Ectodermal cell (in vitro differentiated cells): ENCODE measurements around the gene HEBP1.
"Not testable (repeated sequence)": the region's sequence is repeated elsewhere in the genome, so short reads cannot be mapped to it uniquely, and the experiment has no call there.

ENCODE experiments used
- H3K27ac ChIP-seq: 2 replicates; pipeline ENCODE4 v1.7.0; 2013; ENCODE audit warnings: mild to moderate bottlenecking, low read depth, low read length; ENCODE audit not compliant: insufficient read depth, poor library complexity, severe bottlenecking
- H3K27me3 ChIP-seq: 2 replicates; pipeline ENCODE4 v1.7.0; 2013; ENCODE audit warnings: mild to moderate bottlenecking, low read length; ENCODE audit not compliant: insufficient read depth, control insufficient read depth, poor library complexity, severe bottlenecking
- H3K36me3 ChIP-seq: one replicate; pipeline ENCODE4 v1.7.0; 2013; ENCODE audit warnings: low read length; ENCODE audit not compliant: control insufficient read depth, insufficient read depth
- H3K4me1 ChIP-seq: one replicate; pipeline ENCODE4 v1.7.0; 2013; ENCODE audit warnings: low read length; ENCODE audit not compliant: control insufficient read depth, insufficient read depth
- H3K4me3 ChIP-seq: 2 replicates; pipeline ENCODE4 v1.7.0; 2013; ENCODE audit warnings: low read depth, low read length, control low read depth; ENCODE audit not compliant: insufficient read depth
- H3K9me3 ChIP-seq: 2 replicates; pipeline ENCODE4 v1.7.0; 2013; ENCODE audit warnings: mild to moderate bottlenecking, low read length, moderate library complexity; ENCODE audit not compliant: control insufficient read depth
- WGBS, 2 experiments: methylation state at CpG; one replicate each; pipeline ENCODE4 v1.1.7; 2013; ENCODE audit warnings: missing lambda C conversion rate in 2 of 2; 5-methylcytosine and 5-hydroxymethylcytosine counted together

The HEBP1 gene

DNA sequence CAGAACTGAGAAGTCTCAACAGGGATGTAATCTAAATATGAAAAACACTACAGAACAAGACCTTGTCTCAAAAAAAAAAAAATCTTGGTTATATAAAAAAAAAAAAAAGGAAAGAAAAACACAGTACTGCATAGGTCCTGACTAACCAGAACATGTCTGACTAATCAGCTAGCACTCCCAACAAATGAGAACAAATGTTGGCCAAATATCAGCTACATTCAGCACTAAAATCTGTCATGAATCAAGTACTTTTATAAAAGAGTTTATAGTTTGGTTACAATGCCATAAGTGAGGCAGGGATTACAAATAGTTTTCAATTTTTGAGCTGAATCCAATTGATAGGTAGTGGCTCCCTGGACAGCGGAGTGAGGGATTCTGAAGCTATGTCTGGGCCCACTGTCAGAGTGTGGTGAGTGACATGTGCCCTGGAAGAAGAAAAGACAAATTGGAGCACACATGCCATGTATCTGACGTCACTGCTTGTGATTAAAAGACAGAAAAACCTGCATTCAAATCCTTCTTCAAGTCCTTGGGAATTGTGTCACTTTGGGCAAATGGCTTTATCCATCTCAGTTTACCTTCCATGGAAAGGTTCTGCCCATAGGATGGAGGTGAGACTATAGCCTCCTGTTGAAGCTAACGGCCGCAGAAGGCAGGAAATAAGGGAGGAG, 38.6 kb upstream of the HEBP1 start:
- WGBS, 2 experiments = 91 to 95% methylated on average over 4 of the region's 4 CpGs
- Histone ChIP-seq H3K4me3 (no peak overlapping the region), H3K9me3 (no peaks in the 10 kb centered on the region), H3K36me3 (no peaks in the 10 kb centered on the region), H3K27me3 (no peaks in the 10 kb centered on the region), H3K27ac (no peak overlapping the region), H3K4me1 (peaks cover 6% of the 10 kb centered on the region)

GRCh38 chr12:13036881-13037280, 36.8 kb upstream of the HEBP1 start:
- Histone ChIP-seq H3K9me3 (no peaks in the 10 kb centered on the region), H3K36me3 (no peaks in the 10 kb centered on the region)
- 91 to 97% methylated on average over 2 to 3 of the region's 3 CpGs for WGBS, 2 experiments

GRCh38 chr12:13035335-13035734, 35.3 kb upstream of the HEBP1 start:
- not testable (repeated sequence) for H3K27me3 ChIP-seq, H3K9me3 ChIP-seq, H3K36me3 ChIP-seq, H3K27ac ChIP-seq, H3K4me1 ChIP-seq, H3K4me3 ChIP-seq
- WGBS, 2 experiments = 91 to 96% methylated on average over 5 of the region's 5 CpGs

More at GRCh38 chr12:13036881-13037280, 36.8 kb upstream of the HEBP1 start:
- H3K4me3 ChIP-seq = no peak overlapping the region
- H3K27ac ChIP-seq = no peak overlapping the region
- peaks cover 4% of the 10 kb centered on the region for H3K4me1 ChIP-seq
- no peaks in the 10 kb centered on the region for H3K27me3 ChIP-seq

DNA sequence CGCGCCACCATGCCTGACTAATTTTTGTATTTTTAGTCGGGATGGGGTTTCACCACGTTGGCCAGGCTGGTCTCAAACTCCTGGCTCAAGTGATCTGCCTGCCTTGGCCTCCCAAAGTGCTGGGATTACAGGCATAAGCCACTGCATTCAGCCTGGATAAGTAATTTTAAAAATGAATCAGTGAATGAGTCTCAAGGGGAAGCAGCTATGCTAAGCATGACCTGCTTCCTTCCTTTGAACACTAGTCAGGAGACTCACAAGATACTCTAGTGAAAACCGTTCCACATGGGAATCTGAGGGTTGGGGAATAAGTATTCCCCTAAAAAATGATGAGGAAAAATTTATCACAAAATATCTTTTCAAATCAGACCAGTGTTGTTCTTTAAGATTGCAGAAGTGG, 33.4 kb upstream of the HEBP1 start:
- no peak overlapping the region for H3K27ac ChIP-seq
- 95 to 96% methylated on average over 4 to 5 of the region's 5 CpGs for WGBS, 2 experiments

GRCh38 chr12:13032164-13032563, 32.1 kb upstream of the HEBP1 start:
- peaks cover 24% of the 10 kb centered on the region for H3K4me1 ChIP-seq
- H3K27ac ChIP-seq = no peak overlapping the region
- no peaks in the 10 kb centered on the region for H3K36me3 ChIP-seq
- no peaks in the 10 kb centered on the region for H3K27me3 ChIP-seq
- H3K9me3 ChIP-seq = no peaks in the 10 kb centered on the region
- 92 to 99% methylated on average over 2 of the region's 2 CpGs for WGBS, 2 experiments
- H3K4me3 ChIP-seq = no peak overlapping the region

More for the DNA sequence above, 33.4 kb upstream of the HEBP1 start:
- H3K4me3 ChIP-seq = no peak overlapping the region
- no peaks in the 10 kb centered on the region for H3K36me3 ChIP-seq
- H3K4me1 ChIP-seq = peaks cover 15% of the 10 kb centered on the region
- no peaks in the 10 kb centered on the region for H3K27me3 ChIP-seq
- no peaks in the 10 kb centered on the region for H3K9me3 ChIP-seq

- H3K27ac ChIP-seq = peak overlapping the region; percentile 68
- WGBS, 2 experiments = 44 to 47% methylated on average over 9 of the region's 9 CpGs
Measured at GRCh38 chr12:13030541-13031291, 30.7 kb upstream of the HEBP1 start.

GRCh38 chr12:13028825-13029570, 28.9 kb upstream of the HEBP1 start:
- H3K27ac ChIP-seq = peak overlapping the region; percentile 68
- H3K4me3 ChIP-seq = no peak overlapping the region
- whole genome bisulfite sequencing, 2 experiments = 56 to 58% methylated on average over 3 to 4 of the region's 4 CpGs
- H3K27me3 ChIP-seq = no peaks in the 10 kb centered on the region
- H3K9me3 ChIP-seq = no peaks in the 10 kb centered on the region
- peaks cover 26% of the 10 kb centered on the region for H3K4me1 ChIP-seq
- H3K36me3 ChIP-seq = no peaks in the 10 kb centered on the region

More at GRCh38 chr12:13030541-13031291, 30.7 kb upstream of the HEBP1 start:
- Histone ChIP-seq H3K36me3 (no peaks in the 10 kb centered on the region), H3K4me1 (peaks cover 26% of the 10 kb centered on the region), H3K4me3 (no peak overlapping the region), H3K27me3 (no peaks in the 10 kb centered on the region), H3K9me3 (no peaks in the 10 kb centered on the region)

DNA sequence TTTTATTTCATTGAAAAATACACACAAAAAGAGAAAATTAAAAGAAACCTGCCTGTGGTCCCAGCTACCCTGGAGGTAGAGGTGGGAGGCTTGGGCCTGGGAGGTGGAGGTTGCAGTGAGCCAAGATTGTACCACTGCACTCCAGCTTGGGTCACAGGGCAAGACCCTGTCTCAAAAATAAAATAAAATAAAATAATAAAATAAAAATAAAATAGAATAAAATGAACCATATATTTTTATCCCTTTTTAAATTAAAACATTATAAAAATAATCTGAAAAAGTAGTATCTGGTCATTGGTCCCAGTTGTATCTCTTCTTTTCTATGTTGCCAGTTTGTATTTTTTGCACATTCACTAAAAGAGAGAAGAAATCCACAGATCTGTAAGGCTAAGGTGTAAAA, 27.4 kb upstream of the HEBP1 start:
- Histone ChIP-seq H3K9me3 (no peaks in the 10 kb centered on the region), H3K4me3 (no peak overlapping the region), H3K27ac (no peak overlapping the region), H3K4me1 (peaks cover 26% of the 10 kb centered on the region), H3K27me3 (no peaks in the 10 kb centered on the region), H3K36me3 (no peaks in the 10 kb centered on the region)

DNA sequence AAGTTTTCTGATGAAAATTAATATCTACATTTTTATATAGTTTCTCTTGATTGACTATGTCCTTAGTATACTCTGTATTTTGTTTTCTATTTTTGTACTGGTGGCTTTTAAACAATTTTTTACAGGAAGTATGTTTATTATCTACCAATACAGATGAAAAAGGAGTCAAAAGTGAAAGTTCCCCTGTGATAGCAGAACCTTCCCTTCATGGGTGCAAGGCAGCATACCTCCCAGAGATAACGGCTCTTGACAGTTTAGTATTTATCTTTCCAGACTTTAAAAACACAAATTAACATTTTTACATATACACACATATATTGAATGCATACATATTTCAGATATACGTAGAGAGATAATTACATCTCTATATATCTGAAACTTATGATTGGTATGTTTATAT, 27.0 kb upstream of the HEBP1 start:
- Histone ChIP-seq H3K4me3 (no peak overlapping the region), H3K4me1 (peaks cover 26% of the 10 kb centered on the region), H3K36me3 (no peaks in the 10 kb centered on the region), H3K27me3 (no peaks in the 10 kb centered on the region), H3K27ac (no peak overlapping the region), H3K9me3 (no peaks in the 10 kb centered on the region)
- 89 to 100% methylated on average over 1 of the region's 2 CpGs for WGBS, 2 experiments

DNA sequence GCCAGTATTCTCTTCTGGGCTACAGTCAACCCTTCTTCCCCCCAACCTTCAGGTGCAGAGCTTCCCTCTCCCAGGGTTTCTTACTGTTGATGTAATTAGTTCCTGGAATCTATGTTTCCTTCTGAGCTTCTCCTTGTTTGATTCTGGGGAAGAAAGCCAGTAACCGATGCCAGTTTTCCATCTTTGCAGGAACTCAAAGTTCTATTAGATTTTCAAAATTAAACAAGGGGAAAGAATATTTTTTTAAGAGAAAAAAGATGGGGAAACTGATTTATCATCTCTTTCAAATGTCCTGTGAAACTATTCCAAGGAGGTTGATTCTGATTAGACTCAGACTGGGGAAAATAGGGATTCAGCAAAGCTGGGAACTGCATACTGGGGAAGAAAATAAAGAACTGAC, 26.2 kb upstream of the HEBP1 start:
- Histone ChIP-seq H3K27ac (no peak overlapping the region), H3K27me3 (no peaks in the 10 kb centered on the region), H3K36me3 (no peaks in the 10 kb centered on the region), H3K9me3 (no peaks in the 10 kb centered on the region), H3K4me3 (no peak overlapping the region), H3K4me1 (peaks cover 24% of the 10 kb centered on the region)
- 80 to 94% methylated on average over 1 of the region's 1 CpG for whole genome bisulfite sequencing, 2 experiments
